ENCODE data around the gene GOLGA3. TPM values are rescaled to one million over a fixed set of nuclear protein-coding genes. Genes with fewer than 3 reads are reported as not detected.

The GOLGA3 gene
- total and polyA plus RNA-seq, 2 experiments from 2014 or later = 12.2 to 50.8 TPM

- Histone ChIP-seq H3K4me1 (ENCODE audit: low read depth) (no peaks in the 10 kb centered on the region), H3K27ac (no peak overlapping the region), H3K36me3 (peaks cover 68% of the 10 kb centered on the region), H3K4me3 (no peak overlapping the region), H3K9me3 (ENCODE audit: low read depth) (no peaks in the 10 kb centered on the region), H3K27me3 (no peaks in the 10 kb centered on the region)
- TF ChIP-seq CTCF (IDR thresholded peaks at IDR 0.05; ENCODE audit: low read depth, low read length) = no peak
- DNase-seq (ENCODE audit: low read depth in 1 of 2, low spot score in 1 of 2) = no peak
Measured at GRCh38 chr12:132726386-132726785, 102.3 kb downstream of the GOLGA3 start.

- no peak for TF ChIP-seq CTCF (IDR thresholded peaks at IDR 0.05; ENCODE audit: low read depth, low read length)
- no peaks in the 10 kb centered on the region for H3K9me3 ChIP-seq (ENCODE audit: low read depth)
- no peak overlapping the region for H3K4me3 ChIP-seq
- H3K36me3 ChIP-seq = peaks cover 64% of the 10 kb centered on the region
- DNase-seq (ENCODE audit: low read depth in 1 of 2, low spot score in 1 of 2) = no peak
- no peaks in the 10 kb centered on the region for H3K4me1 ChIP-seq (ENCODE audit: low read depth)
- H3K27ac ChIP-seq = peak overlapping the region; percentile 9
- no peaks in the 10 kb centered on the region for H3K27me3 ChIP-seq
Measured at GRCh38 chr12:132724506-132725241, 104.0 kb downstream of the GOLGA3 start.

GRCh38 chr12:132723764-132724140, 104.9 kb downstream of the GOLGA3 start:
- Histone ChIP-seq H3K4me3 (no peak overlapping the region), H3K4me1 (ENCODE audit: low read depth) (no peaks in the 10 kb centered on the region), H3K27ac (peak overlapping the region; percentile 9), H3K27me3 (no peaks in the 10 kb centered on the region), H3K9me3 (ENCODE audit: low read depth) (no peaks in the 10 kb centered on the region), H3K36me3 (peaks cover 67% of the 10 kb centered on the region)
- DNase-seq (ENCODE audit: low read depth in 1 of 2, low spot score in 1 of 2) = peak in 1 of 2 donors; percentile 73
- no peak for TF ChIP-seq CTCF (IDR thresholded peaks at IDR 0.05; ENCODE audit: low read depth, low read length)

GRCh38 chr12:132723015-132723763, 105.5 kb downstream of the GOLGA3 start:
- no peaks in the 10 kb centered on the region for H3K27me3 ChIP-seq
- peaks cover 63% of the 10 kb centered on the region for H3K36me3 ChIP-seq
- H3K4me1 ChIP-seq (ENCODE audit: low read depth) = no peaks in the 10 kb centered on the region
- H3K4me3 ChIP-seq = no peak overlapping the region
- TF ChIP-seq CTCF (IDR thresholded peaks at IDR 0.05; ENCODE audit: low read depth, low read length) = no peak
- DNase-seq (ENCODE audit: low read depth in 1 of 2, low spot score in 1 of 2) = no peak
- no peaks in the 10 kb centered on the region for H3K9me3 ChIP-seq (ENCODE audit: low read depth)
- H3K27ac ChIP-seq = no peak overlapping the region

- no peak for DNase-seq (ENCODE audit: low read depth in 1 of 2, low spot score in 1 of 2)
- H3K4me1 ChIP-seq (ENCODE audit: low read depth) = no peaks in the 10 kb centered on the region
- no peak overlapping the region for H3K27ac ChIP-seq
- H3K27me3 ChIP-seq = no peaks in the 10 kb centered on the region
- peaks cover 45% of the 10 kb centered on the region for H3K36me3 ChIP-seq
- no peaks in the 10 kb centered on the region for H3K9me3 ChIP-seq (ENCODE audit: low read depth)
- TF ChIP-seq CTCF (IDR thresholded peaks at IDR 0.05; ENCODE audit: low read depth, low read length) = no peak
- no peak overlapping the region for H3K4me3 ChIP-seq
Measured at GRCh38 chr12:132720606-132721345, 107.9 kb downstream of the GOLGA3 start.
